Breast epithelium (tissue), 4 donors: ENCODE data around the gene TACR2. TPM values are rescaled to one million over a fixed set of nuclear protein-coding genes. Genes with fewer than 3 reads are reported as not detected.

ENCODE experiments used
- DNase-seq, 2 donors: peaks; one replicate each; pipeline ENCODE4 v3.0.0-alpha.2; 2019; ENCODE audit warnings: low spot score in 2 of 2
- H3K27ac ChIP-seq, 2 donors: fragments of 200-600 bp; sonication (generic) in 1 of 2; one replicate each; pipeline ENCODE4 v1.5.1; 2016 to 2019; ENCODE audit warnings: mild to moderate bottlenecking in 1 of 2
- H3K27me3 ChIP-seq, 2 donors: fragments of 200-600 bp; sonication (generic) in 1 of 2; one replicate each; pipeline versions ENCODE4 v1.5.1 to v1.6.0; 2017 to 2019; ENCODE audit warnings: control low read depth in 1 of 2, mild to moderate bottlenecking in 1 of 2
- H3K36me3 ChIP-seq: fragments of 200-600 bp; one replicate; pipeline ENCODE4 v1.5.1; 2019
- H3K4me1 ChIP-seq, 2 donors: fragments of 200-600 bp; sonication (generic); one replicate each; pipeline ENCODE4 v1.5.1; 2016 to 2019; ENCODE audit warnings: control low read depth in 1 of 2
- H3K4me3 ChIP-seq, 3 donors: fragments of 200-600 bp; sonication (generic); 1 replicate in 2 of 3; 2 replicates in 1 of 3; pipeline ENCODE4 v1.5.1; 2016 to 2019; ENCODE audit warnings: mild to moderate bottlenecking in 3 of 3, moderate library complexity in 2 of 3
- H3K9me3 ChIP-seq, 2 donors: fragments of 200-600 bp; sonication (generic) in 1 of 2; one replicate each; pipeline ENCODE4 v1.5.1; 2016 to 2019; ENCODE audit warnings: control low read depth in 1 of 2
- CTCF ChIP-seq, 3 donors: fragments of 450-650 bp; IDR thresholded peaks; one replicate each; pipeline ENCODE4 v1.5.1; 2016 to 2017; ENCODE audit warnings: antibody characterized with exemption in 3 of 3, mild to moderate bottlenecking in 3 of 3, moderate library complexity in 3 of 3
- POLR2A ChIP-seq: fragments of 450-650 bp; IDR thresholded peaks from one replicate; pipeline ENCODE4 v1.6.1; 2016; ENCODE audit warnings: antibody characterized with exemption, mild to moderate bottlenecking, moderate library complexity
- POLR2AphosphoS5 ChIP-seq, 3 donors: sonication (generic); formaldehyde crosslinking; IDR thresholded peaks; one replicate each; pipeline ENCODE4 v1.6.1; 2017; ENCODE audit warnings: antibody characterized with exemption in 3 of 3
- intact Hi-C: fragments of 100-400 bp; cut with DNase I; formaldehyde crosslinking; loops from one replicate; pipeline ENCODE4 v1.15.1; 2023; ENCODE audit warnings: low total_unique reads
- total RNA-seq, 3 donors: library from RNA; depleted of rRNA; stranded (reverse); fragments of >200 nt; gene quantifications; one replicate each; pipeline ENCODE4 v1.1.0, GENCODE V29; 2016

The TACR2 gene
- total RNA-seq, 3 donors from 2014 or later = 0.66 to 3.2 (median 0.73) TPM

DNA sequence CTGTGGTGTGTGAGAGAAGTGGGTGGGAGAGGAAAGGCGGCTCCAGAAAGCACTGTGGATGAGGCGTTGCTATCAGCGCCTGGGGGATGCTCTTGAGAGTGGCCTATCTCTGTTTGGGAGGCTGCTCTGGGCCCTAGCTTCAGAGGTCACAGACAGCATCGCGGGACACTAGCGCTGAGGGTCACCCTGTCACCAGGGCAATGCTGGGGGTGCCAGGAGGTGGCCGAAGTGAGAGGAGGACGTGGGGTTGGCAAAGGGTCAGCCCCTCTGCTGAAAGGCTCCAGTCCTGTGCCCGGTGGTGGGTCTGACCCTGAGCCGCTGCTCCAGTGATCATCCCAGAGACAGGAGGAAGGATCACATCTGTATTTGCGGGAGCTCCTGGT, 3.0 kb upstream of the TACR2 start:
- Histone ChIP-seq H3K27ac (no peak overlapping the region), H3K36me3 (no peaks in the 10 kb centered on the region), H3K4me3 (no peak overlapping the region), H3K27me3 (no peaks in the 10 kb centered on the region), H3K4me1 (no peaks in the 10 kb centered on the region), H3K9me3 (no peaks in the 10 kb centered on the region)
- DNase-seq = no peak
- no peak for TF ChIP-seq POLR2AphosphoS5 (IDR thresholded peaks at IDR 0.05)
- TF ChIP-seq POLR2A = no peak
- TF ChIP-seq CTCF (IDR thresholded peaks at IDR 0.05) = no peak
- intact Hi-C loops = no loop called here

GRCh38 chr10:69419096-69419743, 2.5 kb upstream of the TACR2 start:
- Histone ChIP-seq H3K27me3 (no peaks in the 10 kb centered on the region), H3K4me1 (no peaks in the 10 kb centered on the region), H3K36me3 (no peaks in the 10 kb centered on the region), H3K27ac (no peak overlapping the region), H3K4me3 (no peak overlapping the region), H3K9me3 (no peaks in the 10 kb centered on the region)
- intact Hi-C loops = no loop called here
- DNase-seq = no peak
- TF ChIP-seq POLR2A (no peak), CTCF (IDR thresholded peaks at IDR 0.05) (no peak), POLR2AphosphoS5 (IDR thresholded peaks at IDR 0.05) (no peak)

GRCh38 chr10:69418052-69418752, 1.5 kb upstream of the TACR2 start:
- TF ChIP-seq POLR2A (no peak), CTCF (IDR thresholded peaks at IDR 0.05) (no peak), POLR2AphosphoS5 (IDR thresholded peaks at IDR 0.05) (no peak)
- Histone ChIP-seq H3K27ac (no peak overlapping the region), H3K9me3 (no peaks in the 10 kb centered on the region), H3K27me3 (no peaks in the 10 kb centered on the region), H3K4me3 (no peak overlapping the region), H3K4me1 (no peaks in the 10 kb centered on the region), H3K36me3 (no peaks in the 10 kb centered on the region)
- intact Hi-C loops = no loop called here
- no peak for DNase-seq

- DNase-seq = no peak
- H3K9me3 ChIP-seq = no peaks in the 10 kb centered on the region
- TF ChIP-seq POLR2AphosphoS5 (IDR thresholded peaks at IDR 0.05) = no peak
- no peak for TF ChIP-seq POLR2A
- no peak for TF ChIP-seq CTCF (IDR thresholded peaks at IDR 0.05)
- H3K27ac ChIP-seq = no peak overlapping the region
- H3K4me1 ChIP-seq = no peaks in the 10 kb centered on the region
- H3K4me3 ChIP-seq = no peak overlapping the region
- no peaks in the 10 kb centered on the region for H3K27me3 ChIP-seq
- intact Hi-C loops = no loop called here
- no peaks in the 10 kb centered on the region for H3K36me3 ChIP-seq
These were observed 824 bp upstream of the TACR2 start for GRCh38 chr10:69417542-69417941.

DNA sequence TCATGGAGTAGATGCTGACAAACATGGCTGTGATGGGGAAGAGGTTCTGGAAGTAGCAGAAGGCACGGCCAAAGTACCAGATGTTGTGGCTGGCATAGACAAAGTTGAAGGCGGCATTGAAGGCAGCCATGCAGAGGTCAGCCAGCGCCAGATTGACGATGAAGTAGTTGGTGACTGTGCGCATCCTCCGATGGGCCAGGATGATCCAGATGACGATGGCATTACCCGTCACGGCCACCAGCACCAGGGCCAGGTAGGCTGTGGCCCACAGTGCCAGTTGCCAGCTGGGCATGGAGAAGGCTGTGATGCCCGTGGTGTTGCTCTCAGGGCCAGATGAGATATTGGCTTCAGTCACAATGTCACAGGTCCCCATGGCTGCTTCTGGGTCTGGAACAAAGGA, 767 bp downstream of the TACR2 start:
- no peak for DNase-seq
- Histone ChIP-seq H3K4me1 (no peaks in the 10 kb centered on the region), H3K27me3 (no peaks in the 10 kb centered on the region), H3K36me3 (no peaks in the 10 kb centered on the region), H3K9me3 (no peaks in the 10 kb centered on the region), H3K27ac (no peak overlapping the region), H3K4me3 (no peak overlapping the region)
- TF ChIP-seq CTCF (IDR thresholded peaks at IDR 0.05) (no peak), POLR2AphosphoS5 (IDR thresholded peaks at IDR 0.05) (no peak), POLR2A (no peak)
- intact Hi-C loops = no loop called here
